Stimulated activated naive CD4-positive, alpha-beta T cell treated with Interleukin-2 at 50 U/mL for 16 hours (primary cell): Measurements from ENCODE around the gene INS.

Source experiments
- DNase-seq: peaks from one replicate; lab custom pipeline; 2025; lab: John Stamatoyannopoulos, UW

The INS gene

DNA sequence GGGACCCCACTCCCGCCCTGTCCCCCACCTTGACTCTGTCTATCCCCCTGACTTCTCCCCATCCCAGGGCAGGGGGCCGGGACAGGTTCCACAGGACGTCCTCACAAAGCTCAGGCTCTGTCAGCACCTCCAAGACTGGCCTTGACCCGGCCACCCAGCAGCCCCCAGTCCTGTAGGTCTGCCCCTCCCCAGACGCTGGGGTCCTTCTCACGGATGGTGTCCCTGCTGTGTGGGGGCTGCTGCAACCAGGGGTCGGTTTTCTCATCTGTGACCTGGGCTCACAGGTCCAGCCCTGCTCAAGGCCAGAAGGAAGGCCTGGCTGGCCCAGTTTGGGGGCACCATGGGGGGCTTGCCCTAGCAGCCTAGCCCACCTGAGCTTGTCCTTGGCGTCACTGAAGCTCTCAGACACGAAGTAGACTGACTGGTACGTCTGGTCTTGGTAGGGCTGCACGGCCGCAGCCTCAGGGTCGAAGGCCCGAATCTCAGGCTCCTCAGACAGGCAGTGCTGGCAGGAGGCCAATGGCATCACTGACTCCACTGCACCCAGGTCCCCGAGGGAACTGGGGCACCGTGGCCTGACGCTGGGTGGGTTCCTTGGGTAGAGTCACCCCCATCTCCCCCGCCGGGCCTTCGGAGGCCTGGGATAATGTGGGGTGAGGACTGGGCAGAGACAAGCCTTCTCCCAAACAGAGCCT is 4.0 kb upstream of the INS start:
- no peak for DNase-seq

DNA sequence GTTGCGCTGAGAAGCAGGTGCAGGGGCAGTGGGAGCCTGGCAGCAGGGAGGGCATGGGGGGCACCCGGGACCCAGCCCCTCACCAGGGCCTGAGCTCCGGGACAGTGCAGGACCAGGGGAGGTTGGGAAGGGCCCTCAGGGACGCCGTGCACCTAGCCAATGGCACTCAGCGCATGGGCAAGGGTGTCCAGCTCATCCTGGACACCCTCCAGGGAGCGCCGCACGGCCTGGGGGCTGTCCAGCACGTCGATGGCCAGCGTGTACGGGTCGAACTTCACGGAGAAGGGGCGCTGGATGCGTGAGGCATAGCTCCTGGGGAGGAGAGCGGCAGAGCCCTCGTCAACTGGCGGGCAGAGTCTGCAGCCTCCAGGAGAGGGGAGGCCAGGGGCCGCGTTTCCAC is 3.1 kb upstream of the INS start:
- DNase-seq, result no peak

DNA sequence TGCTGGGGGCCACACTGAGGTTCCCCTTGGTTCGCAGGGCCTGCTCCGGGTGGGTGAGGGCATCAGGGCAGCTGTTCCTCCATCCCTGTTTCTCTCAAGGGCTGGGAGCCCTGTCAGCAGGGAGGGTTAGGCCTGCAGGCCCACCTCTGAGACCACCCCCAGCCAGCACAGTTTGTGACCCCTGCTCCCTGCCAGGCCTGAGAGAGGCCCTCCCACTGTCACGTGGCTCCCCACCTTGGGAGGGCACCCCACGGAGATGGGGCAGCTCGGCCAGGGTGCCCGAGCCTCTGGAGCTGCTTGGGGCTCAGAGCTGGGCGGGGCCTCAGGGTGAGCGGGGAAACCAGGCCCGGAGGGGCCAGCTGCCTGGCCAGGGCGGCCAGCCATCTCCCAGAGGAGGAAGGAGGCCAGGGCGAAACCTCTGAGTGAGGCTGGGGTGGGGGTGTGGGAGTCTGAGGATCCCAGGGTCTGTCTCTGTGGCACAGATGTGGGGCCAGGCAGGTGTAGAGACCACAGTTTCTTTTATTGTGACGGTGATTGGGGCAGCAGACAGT is 2.5 kb upstream of the INS start:
- no peak for DNase-seq

DNA sequence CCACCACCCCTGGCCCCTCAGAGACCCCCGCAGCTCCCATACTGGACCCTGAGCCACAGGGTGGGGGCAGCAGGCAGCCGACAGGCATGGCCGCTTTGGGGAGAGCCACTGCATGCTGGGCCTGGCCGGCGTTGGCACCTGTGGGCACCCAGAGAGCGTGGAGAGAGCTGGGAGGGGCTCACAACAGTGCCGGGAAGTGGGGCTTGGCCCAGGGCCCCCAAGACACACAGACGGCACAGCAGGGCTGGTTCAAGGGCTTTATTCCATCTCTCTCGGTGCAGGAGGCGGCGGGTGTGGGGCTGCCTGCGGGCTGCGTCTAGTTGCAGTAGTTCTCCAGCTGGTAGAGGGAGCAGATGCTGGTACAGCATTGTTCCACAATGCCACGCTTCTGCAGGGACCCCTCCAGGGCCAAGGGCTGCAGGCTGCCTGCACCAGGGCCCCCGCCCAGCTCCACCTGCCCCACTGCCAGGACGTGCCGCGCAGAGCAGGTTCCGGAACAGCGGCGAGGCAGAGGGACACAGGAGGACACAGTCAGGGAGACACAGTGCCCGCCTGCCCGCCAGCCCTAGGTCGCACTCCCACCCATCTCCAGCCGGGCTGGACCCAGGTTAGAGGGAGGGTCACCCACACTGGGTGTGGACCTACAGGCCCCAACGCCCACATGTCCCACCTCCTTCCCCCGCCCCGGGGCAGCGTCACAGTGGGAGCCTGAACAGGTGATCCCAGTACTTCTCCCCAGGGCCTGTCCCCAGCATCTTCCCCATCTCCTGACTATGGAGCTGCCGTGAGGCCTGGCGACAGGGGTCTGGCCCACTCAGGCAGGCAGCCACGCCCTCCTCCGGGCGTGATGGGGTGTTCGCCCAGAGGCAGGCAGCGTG is 1.2 kb downstream of the INS start:
- DNase-seq, result no peak

DNA sequence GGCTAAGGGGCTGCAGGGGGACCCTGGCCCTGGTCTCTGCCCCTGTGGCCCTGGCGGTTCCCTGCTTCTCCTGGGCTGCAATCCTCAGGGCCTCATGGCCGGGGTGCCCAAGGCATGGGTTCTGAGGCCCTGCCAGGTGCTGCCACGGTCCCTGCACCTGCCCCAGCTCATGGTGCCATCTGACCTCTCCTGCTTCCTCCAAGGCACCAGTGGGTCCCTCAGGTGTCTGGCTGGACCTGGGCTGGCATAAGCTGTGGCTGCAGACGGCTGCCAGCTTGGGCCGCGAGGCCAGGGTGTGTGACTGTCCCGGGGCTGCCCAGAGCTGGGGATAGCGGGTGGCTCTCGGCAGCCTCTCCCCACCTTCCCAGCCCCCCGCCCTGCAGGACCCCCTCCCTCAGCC is 2.0 kb downstream of the INS start:
- no peak for DNase-seq

DNA sequence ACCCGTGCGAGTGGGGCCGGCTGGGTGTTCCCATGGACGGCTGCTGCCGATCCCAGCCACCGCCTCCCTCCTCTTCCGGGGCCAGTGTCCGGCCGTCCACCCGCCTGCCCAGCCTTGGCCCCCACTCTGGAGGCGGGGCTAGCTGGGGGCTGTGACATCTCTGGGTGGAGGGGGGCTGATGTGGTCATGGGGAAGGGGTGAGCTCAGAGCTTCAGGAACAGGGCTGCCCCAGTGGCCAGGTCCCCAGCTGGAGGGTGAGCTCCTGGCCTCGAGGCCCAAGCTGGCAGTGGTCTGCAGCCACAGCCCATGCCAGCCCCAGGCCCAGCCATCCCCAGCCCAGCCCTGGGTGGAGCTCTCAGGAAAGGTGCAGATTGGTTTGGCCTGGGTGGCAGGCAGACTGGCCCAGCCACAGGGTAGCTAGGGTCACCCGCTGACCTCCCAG is 2.7 kb downstream of the INS start:
- no peak for DNase-seq

DNA sequence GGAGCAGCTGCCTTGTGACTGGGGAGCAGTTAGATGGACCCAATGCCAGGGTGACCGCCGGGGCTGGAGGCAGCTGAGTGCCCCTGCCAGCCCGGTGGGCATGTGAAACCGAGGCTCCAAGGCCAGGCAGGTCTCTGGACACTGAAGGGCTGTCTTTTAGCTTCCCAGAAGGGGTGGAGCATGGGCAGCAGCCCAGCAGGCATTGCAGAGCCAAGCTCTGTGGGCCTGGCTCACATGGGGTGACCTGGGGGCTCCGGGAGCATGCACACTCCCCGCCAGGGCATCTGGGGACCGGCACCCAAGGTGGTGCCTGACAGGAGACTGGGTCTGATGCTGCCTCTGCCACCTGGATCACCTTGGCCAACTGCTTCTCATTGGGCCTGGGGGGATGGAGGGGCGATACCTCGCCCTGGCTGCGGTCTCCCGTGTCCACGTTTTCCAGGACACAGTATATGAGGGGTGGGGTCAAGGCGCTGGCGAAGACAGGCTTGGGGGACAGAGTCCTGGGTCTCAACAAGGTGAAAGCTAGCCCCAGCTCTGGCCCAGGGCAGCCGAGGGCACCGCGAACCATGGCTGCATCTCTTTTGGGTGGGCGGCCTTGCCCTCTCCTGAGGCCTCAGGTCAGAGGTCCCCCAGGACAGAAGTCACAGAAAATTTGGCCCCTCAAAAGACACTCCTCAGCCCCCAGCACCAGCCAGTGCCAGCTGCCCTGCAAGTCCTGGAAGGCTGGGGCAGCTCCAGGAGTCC is 3.5 kb downstream of the INS start:
- no peak for DNase-seq

DNA sequence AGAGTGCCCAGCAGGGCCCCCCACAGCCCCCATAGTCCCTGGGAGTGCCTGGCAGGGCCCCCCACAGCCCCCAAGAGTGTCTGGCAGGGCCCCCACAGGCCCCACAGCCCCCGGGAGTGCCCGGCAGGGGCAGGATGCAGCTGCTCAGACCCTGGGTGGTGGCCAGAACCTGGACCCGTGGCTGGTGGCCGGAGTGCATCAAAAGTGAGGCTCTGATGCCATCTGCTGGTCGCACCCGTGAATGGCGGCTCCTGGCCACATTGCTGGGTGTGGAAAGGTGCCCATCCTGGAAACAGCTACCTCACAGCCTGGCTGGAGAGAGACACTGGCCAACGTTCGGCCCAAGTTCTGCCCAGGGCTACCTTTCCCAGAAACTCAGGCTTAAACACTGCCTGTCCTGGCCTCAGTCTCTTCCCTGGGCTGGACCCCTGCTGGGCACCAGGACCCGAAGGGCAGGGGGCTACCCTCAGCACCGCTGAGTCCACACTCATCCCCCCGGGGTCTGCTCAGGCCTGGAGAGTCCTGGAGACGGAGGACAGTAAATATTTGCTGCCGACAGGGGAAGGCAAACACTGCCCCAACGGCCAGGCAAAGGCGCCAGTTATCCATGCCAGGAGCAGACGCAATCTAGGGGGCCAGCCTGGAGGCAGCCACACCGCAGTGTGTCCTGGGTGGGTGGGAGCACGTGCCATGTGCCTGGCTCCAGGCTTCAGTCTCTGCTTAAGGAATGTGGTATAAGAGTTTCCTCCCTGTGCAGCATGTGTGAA is 4.4 kb downstream of the INS start:
- peak; percentile 22 for DNase-seq

DNA sequence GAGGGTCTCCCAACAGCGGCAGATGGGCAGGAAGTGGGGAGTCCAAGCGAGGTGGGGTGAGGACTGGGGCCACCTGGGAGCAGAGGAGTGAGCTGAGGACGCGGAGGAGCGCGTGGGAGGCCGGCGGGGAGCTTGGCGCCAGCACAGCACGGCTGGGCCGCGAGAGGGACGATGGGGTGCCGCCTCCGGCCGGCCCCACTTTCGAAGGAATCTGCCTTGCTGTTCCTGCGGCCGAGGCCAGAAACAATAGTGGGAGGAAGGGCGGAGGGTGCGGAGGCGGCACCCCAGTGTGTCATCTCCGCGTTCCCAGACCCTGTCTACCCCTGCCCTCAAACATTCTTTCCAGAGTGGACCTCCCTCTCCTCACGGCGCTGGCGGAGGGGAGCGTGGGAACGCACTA is 5.5 kb downstream of the INS start:
- DNase-seq, result no peak

DNA sequence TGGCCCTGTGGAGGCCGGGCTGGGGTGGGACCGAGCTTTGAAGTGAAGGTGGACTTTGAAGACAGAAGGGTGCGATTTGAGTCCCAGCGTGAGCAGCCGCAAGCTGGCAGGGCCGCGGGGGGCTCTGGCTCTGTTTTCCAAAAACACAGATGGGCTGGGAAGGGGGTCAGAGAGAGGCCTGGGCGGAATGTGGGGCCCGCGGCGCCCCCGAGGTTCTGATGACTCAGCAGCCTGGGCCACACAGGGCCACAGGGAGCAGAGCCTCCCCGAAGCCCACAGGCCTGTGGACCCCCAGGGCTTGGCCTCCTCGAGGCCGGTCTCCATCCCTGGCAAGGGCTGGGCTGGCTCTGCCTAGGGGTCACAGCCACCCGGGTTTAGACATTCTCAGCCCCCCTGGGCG is 6.1 kb downstream of the INS start:
- no peak for DNase-seq

DNA sequence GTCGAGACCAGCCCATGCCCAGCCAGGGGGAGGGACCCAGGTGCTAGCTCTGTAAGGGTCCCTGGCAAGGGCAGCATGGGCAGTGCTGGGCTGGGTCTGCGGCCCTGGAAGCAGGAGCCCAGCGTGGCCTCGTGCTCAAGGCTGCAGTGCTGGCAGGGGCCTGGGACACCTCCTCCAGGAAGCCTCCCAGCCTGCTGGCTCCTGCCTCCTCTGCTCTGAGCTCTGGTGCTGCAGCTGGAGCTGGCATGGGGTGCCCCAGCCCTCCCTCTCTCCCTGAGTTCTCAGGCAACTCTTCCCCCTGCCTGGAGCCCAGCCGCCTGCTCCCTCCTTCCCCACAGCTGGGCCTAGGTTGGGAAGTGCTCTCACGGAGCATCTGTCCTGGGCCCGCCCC is 6.8 kb downstream of the INS start:
- DNase-seq, result no peak

DNA sequence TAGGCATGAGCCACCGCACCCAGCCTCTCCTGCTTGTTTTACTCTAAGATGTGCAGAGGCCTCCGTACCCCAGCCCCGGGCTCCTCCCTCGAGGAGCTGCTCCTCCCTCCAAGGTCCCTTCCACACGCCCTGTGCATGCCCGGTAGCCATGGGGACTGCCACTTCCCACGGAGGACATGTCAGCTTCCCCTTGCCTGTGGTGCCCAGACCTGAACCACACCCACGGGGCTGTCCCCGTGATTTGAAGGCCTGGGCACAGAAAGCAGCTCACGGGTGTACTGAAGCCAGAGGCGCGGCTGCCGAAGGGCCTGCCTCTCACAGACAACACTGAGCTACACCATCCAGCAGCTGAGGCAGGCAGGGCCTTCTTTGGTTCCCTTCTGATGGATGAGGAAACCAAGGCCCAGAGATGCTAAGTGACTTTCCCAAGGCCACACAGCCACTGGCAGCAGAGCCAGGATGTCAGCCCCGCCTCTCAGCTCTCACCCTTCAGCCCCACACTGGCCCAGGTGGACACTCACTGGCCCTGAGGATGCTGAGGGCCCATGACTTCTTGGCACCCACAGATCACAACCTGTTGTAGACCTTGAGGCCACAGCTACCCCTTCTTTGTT is 7.3 kb downstream of the INS start:
- DNase-seq, result no peak

DNA sequence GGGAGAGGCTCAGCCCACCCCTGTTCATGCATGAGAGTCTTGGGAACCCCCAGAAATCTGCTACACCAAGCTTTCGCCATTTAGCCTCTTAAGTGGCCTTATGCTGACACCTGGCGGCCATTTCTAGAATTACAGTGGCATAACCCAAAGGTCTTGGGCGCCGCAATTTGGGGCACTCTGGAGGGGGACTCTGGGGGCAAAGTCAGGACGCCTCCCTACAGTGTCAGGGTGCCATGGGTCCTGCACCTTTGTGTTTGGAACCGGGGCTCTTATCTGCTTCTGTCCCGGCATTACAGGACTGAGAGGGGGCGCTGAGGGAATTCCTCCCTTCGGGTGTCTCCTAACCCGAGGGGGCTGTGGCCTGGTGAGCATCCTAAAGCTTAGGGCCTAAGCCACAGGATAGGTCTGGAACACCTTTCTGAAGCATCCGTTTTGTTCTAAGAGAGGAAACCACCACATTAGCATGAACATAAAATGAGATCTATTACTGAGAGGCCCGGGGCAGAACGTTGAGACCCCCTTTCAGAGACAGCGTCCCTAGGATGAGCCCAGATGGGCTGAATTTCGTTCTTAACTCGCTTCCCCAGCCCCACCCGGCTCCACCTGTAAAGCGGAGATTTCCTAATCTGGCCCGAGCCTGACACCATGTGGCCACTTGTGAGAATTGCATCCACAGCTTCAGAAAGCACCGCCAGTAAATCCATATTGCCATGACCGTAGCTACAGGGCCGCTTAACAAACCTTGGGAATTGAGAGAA is 9.3 kb downstream of the INS start:
- DNase-seq, result peak; percentile 71

DNA sequence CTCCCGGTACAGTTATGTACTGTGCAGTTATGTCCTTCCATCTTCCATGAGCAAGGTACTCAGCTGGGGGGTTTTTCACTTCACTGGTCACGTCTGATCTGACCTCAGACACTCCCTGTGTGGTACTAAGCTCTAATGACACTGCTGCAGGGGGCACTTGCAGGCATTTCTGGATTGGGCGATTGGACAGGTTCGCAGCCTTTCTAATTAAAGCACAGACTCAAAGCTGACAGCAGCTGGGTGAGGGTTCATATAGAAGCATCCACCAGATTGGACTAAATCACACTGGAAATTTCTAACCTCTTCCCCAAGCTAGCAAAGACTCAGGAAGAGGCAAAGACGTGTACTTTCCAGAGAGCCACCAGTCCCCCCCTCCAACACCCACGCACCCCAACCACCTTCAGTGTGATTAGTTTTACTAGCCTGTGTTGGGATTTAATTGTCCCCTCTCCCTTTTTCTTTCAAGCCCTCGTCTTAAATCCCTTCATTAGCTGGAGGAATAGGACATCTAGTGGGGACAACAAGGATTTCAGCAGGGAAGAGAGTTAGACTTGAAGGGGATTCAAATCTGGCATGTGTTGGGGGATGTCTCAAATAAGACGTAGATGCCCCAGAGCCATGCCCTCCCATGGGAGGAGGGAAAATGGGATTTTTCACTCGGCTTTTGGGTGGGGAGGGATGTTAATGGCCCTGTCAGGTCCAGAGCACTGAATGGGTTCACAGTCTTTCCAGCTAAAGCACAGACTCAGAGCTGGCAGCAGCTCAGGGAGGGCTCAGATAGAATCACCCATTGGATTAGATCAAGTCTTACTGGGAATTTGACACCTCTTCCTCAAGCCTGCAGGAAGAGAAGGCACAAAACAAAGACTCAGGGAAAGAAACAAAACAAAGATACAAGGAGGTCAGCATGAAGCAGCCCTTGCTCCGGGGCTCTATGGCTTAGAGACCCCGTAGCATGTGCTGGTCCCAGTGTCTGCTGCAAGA is 10.9 kb downstream of the INS start:
- DNase-seq, result no peak

DNA sequence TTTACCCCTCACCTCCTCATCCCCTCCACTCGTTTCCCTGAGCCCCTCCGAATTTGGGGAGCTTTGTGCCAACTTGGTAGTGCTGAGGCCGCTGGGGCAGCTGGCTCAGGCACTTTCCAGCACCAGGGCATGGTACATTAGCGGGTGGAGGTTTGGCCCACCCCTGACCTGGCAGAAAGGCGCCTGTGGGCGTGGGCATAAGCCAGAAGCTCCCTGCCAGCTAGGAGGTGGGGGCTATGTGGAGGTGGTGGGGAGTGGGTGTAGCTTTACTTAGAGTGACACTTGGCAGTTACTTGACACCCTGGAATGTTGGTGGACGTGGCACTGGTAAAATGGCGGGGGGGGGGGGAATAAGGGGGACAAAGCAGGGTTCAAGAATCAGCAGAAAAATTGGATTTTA is 11.5 kb downstream of the INS start:
- no peak for DNase-seq

DNA sequence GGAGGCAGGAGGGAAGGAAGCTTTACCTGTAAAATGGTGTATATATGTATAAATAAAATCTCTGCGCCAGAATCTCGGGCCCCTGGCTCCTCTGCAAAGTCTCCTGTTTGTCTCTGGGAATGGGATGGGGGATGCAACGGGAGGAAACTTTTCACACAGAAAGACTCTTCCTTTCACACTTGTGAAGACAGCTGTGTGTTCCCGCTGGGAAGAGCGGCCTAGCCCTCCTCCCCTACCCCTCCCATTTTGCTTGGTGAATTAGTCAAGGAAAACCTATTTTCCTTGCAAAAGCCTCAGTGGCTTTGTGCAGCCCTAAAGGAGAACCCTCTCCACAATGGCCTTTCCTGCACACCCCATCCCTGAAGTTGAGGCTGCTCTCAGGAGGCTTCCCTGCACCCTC is 12.4 kb downstream of the INS start:
- no peak for DNase-seq

DNA sequence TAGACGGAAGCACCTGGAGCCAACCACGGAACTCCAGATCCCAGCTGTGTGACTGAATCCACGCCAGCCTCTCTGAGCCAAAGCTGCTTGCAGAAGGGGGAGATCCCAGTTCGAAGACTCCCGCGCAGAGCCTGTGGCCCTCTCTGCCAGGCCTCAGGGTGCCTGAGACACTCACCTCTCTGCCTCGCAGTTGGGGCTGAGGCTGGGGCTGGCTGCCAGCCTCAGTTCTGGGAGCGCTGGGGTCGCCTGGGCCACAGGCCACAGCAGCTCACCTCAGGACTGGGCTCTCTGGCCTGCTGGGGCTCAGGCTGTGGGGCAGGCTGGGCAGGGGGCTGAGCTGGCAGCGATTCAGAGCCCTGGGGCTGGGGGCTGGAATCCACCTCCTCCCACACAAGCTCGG is 13.6 kb downstream of the INS start:
- no peak for DNase-seq

DNA sequence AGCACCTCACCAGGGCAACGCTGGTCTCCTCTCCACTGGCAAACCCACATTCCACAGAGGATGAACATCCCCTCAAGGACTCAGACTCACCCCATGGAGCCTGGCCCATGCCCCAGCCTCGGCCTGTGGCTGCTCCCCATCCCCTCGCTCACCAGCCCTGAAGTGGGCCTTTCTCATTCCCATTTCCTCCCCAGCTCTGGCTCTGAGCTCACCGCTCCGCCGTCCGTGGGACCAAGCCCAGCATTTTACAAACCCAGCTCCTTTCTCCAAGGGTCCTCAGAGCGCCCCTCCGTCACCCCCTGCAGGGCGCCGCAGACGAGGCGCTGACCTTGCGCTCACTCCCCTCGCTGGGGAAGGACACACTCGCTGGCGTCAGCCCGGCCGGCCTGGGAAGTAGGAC is 15.0 kb downstream of the INS start:
- DNase-seq, result no peak

DNA sequence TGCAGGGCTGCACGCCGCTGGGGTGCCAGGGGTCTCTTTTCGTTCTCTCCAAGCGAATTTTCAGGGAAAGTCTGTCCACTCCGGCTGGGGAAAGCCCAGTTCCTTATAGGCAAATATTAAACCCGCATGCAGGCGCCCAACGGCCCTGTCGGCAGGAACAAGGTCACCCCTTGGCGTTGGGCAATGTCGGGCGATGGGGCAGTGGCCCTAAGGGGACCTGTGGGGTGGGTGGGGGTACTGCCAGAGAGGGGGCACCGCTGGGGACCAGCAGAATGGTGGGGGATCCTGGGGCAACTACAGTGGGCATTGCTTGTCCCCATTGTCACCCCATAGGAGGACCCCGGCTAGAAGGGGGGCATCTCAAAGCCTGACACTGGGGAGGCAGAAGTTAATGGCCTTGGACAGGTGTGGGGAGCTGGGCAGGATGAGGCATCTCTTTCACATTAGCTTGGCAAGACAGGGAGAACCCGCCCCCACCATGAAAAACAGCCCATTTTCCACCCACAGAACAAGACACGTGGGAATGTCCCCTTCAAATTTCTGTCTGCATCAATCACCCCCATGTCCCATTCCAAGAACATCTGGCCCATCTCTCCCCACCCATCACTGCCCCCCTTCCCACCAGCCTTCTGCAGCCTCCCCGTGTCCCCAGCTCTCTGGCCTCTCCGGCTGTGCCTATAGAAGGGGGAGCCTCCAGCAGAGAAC is 16.3 kb downstream of the INS start:
- no peak for DNase-seq
